K562 (cell line): ENCODE results near the gene PRDM15. TPM values are rescaled to one million over a fixed set of nuclear protein-coding genes. Genes with fewer than 3 reads are reported as not detected.

Experiments used
- EHMT2 ChIP-seq: fragments of 450-650 bp; IDR thresholded peaks from 2 replicates; pipeline ENCODE4 v1.6.1; 2018; ENCODE audit warnings: antibody characterized with exemption
- HLTF ChIP-seq: fragments of 450-650 bp; IDR thresholded peaks from 2 replicates; pipeline ENCODE4 v1.6.1; 2016
- JUNB ChIP-seq: fragments of 450-650 bp; formaldehyde crosslinking; conservative IDR thresholded peaks from 2 replicates; pipeline ENCODE4 v1.4.0; 2020; ENCODE audit warnings: mild to moderate bottlenecking
- RBM14 ChIP-seq: fragments of 200-400 bp; formaldehyde crosslinking; IDR thresholded peaks from 2 replicates; pipeline ENCODE4 v1.6.1; 2018; ENCODE audit warnings: low read depth, mild to moderate bottlenecking, low read length, moderate library complexity, borderline replicate concordance; ENCODE audit not compliant: insufficient read depth
- ZNF253 ChIP-seq: fragments of 250-450 bp; sonication (Bioruptor Pico); conservative IDR thresholded peaks from 2 replicates; pipeline ENCODE4 v1.6.1; 2021; ENCODE audit warnings: mild to moderate bottlenecking
- ZNF316 ChIP-seq: fragments of 450-650 bp; IDR thresholded peaks from 2 replicates; pipeline ENCODE4 v1.6.1; 2016
- polyA plus RNA-seq, 8 experiments: library from polyadenylated mRNA; depleted of rRNA in 4 of 8; stranded (reverse) in 5 of 8; unstranded in 3 of 8; fragments of >200 nt; fragmentation: Nextera tagmentation in 2 of 8; fragmentation: Illumina TruSeq in 1 of 8; extraction: Ambion mirVana in 2 of 8; extraction: Trizol in 1 of 8; gene quantifications; 2 replicates each; pipeline versions ENCODE4 v1.2.1 to v1.2.3, GENCODE V29; 2011 to 2014; ENCODE audit warnings: inconsistent platforms in 1 of 8, missing spikeins in 1 of 8
- total RNA-seq, 7 experiments: library from RNA; depleted of rRNA in 6 of 7; stranded (reverse); fragments of >200 nt in 6 of 7; fragmentation: Illumina TruSeq in 2 of 7; extraction: Trizol in 2 of 7; gene quantifications; 2 replicates each; pipeline versions ENCODE4 v1.2.1 to v1.2.3, GENCODE V29; 2011 to 2021; ENCODE audit warnings: low replicate concordance in 1 of 7
- TF ChIP-seq, protein P1 (sequence below): sonication (generic); formaldehyde crosslinking; IDR thresholded peaks from 2 replicates; pipeline ENCODE4 v1.8.1; 2023; ENCODE audit warnings: mild to moderate bottlenecking, missing genetic modification reagents
- TF ChIP-seq, protein P2 (sequence below): sonication (generic); formaldehyde crosslinking; IDR thresholded peaks from 2 replicates; pipeline ENCODE4 v1.8.0; 2022; ENCODE audit warnings: mild to moderate bottlenecking, missing genetic modification reagents
- TF ChIP-seq, protein P3 (sequence below): fragments of 250-450 bp; sonication (Bioruptor Pico); IDR thresholded peaks from 2 replicates; pipeline ENCODE4 v1.4.0; 2020; ENCODE audit warnings: mild to moderate bottlenecking, moderate library complexity, borderline replicate concordance
- TF ChIP-seq, protein P4 (sequence below): sonication (generic); formaldehyde crosslinking; IDR thresholded peaks from 2 replicates; pipeline ENCODE4 v1.8.1; 2022; ENCODE audit warnings: missing genetic modification reagents
- TF ChIP-seq, protein P5 (sequence below), 2 experiments: IDR thresholded peaks; 2 replicates each; pipeline ENCODE4 v1.6.1; 2012; ENCODE audit warnings: improper control_type of control experiment in 2 of 2, low read depth in 2 of 2, low read length in 2 of 2, borderline replicate concordance in 1 of 2
- TF ChIP-seq, protein P6 (sequence below): fragments of 450-650 bp; conservative IDR thresholded peaks from 2 replicates; pipeline ENCODE4 v1.6.1; 2016; ENCODE audit warnings: missing genetic modification characterization, low read depth, mild to moderate bottlenecking, missing compliant biosample characterization, moderate library complexity
- TF ChIP-seq, protein P7 (sequence below): fragments of 150-350 bp; IDR thresholded peaks from 2 replicates; pipeline ENCODE4 v1.6.1; 2014; ENCODE audit warnings: low read depth, mild to moderate bottlenecking, low read length, borderline replicate concordance

PRDM15 gene
- total and polyA plus RNA-seq, 9 of the 15 experiments (the other 6 are each of a cell fraction or from before 2014, with no cell fraction given) = 0.93 to 9.2 (median 6.2) TPM

DNA sequence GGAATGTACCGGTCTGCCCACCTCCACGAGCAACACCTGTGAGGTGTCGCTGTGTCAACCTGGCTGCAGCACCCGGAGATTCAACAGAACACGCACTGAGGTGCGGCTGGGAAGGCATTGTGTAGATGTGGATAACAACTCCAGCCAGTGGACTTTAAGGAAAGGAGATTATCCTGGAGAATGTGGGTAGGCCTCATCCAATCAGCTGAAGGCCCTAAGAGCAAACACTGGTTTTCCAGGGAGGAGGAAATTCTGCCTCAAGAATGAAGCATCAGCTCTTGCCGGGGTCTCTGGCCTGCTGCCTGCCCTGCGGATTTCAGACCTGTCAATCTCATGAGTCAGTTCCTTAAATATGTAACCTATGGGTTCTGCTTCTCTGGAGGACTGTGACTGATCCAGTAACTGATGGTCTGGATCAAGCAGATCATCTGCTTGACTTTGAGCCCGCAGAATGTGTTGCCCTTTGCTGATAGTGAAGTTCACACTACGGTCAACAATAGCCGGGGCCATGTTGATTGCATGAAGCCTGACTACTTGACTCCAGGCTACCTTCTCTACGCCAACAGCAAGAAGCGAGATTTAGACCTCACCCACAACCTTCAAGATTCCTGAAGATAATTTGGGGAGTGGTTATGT is 15.9 kb upstream of the PRDM15 start (continued):
- TF ChIP-seq, protein P1, sequence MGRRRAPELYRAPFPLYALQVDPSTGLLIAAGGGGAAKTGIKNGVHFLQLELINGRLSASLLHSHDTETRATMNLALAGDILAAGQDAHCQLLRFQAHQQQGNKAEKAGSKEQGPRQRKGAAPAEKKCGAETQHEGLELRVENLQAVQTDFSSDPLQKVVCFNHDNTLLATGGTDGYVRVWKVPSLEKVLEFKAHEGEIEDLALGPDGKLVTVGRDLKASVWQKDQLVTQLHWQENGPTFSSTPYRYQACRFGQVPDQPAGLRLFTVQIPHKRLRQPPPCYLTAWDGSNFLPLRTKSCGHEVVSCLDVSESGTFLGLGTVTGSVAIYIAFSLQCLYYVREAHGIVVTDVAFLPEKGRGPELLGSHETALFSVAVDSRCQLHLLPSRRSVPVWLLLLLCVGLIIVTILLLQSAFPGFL (CRISPR knock-in tag) = no peak
- no peak for TF ChIP-seq JUNB (CRISPR knock-in tag)
- TF ChIP-seq, protein P2, sequence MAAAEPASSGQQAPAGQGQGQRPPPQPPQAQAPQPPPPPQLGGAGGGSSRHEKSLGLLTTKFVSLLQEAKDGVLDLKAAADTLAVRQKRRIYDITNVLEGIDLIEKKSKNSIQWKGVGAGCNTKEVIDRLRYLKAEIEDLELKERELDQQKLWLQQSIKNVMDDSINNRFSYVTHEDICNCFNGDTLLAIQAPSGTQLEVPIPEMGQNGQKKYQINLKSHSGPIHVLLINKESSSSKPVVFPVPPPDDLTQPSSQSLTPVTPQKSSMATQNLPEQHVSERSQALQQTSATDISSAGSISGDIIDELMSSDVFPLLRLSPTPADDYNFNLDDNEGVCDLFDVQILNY (CRISPR knock-in tag) = no peak
- TF ChIP-seq HLTF = no peak
- no peak for TF ChIP-seq ZNF253 (CRISPR knock-in tag)
- TF ChIP-seq, protein P3, sequence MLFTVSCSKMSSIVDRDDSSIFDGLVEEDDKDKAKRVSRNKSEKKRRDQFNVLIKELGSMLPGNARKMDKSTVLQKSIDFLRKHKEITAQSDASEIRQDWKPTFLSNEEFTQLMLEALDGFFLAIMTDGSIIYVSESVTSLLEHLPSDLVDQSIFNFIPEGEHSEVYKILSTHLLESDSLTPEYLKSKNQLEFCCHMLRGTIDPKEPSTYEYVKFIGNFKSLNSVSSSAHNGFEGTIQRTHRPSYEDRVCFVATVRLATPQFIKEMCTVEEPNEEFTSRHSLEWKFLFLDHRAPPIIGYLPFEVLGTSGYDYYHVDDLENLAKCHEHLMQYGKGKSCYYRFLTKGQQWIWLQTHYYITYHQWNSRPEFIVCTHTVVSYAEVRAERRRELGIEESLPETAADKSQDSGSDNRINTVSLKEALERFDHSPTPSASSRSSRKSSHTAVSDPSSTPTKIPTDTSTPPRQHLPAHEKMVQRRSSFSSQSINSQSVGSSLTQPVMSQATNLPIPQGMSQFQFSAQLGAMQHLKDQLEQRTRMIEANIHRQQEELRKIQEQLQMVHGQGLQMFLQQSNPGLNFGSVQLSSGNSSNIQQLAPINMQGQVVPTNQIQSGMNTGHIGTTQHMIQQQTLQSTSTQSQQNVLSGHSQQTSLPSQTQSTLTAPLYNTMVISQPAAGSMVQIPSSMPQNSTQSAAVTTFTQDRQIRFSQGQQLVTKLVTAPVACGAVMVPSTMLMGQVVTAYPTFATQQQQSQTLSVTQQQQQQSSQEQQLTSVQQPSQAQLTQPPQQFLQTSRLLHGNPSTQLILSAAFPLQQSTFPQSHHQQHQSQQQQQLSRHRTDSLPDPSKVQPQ (CRISPR knock-in tag) = no peak
- TF ChIP-seq, protein P4, sequence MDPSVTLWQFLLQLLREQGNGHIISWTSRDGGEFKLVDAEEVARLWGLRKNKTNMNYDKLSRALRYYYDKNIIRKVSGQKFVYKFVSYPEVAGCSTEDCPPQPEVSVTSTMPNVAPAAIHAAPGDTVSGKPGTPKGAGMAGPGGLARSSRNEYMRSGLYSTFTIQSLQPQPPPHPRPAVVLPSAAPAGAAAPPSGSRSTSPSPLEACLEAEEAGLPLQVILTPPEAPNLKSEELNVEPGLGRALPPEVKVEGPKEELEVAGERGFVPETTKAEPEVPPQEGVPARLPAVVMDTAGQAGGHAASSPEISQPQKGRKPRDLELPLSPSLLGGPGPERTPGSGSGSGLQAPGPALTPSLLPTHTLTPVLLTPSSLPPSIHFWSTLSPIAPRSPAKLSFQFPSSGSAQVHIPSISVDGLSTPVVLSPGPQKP (CRISPR knock-in tag) = no peak
- TF ChIP-seq ZNF316 = no peak
- TF ChIP-seq, protein P5, sequence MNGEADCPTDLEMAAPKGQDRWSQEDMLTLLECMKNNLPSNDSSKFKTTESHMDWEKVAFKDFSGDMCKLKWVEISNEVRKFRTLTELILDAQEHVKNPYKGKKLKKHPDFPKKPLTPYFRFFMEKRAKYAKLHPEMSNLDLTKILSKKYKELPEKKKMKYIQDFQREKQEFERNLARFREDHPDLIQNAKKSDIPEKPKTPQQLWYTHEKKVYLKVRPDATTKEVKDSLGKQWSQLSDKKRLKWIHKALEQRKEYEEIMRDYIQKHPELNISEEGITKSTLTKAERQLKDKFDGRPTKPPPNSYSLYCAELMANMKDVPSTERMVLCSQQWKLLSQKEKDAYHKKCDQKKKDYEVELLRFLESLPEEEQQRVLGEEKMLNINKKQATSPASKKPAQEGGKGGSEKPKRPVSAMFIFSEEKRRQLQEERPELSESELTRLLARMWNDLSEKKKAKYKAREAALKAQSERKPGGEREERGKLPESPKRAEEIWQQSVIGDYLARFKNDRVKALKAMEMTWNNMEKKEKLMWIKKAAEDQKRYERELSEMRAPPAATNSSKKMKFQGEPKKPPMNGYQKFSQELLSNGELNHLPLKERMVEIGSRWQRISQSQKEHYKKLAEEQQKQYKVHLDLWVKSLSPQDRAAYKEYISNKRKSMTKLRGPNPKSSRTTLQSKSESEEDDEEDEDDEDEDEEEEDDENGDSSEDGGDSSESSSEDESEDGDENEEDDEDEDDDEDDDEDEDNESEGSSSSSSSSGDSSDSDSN (IDR thresholded peaks at IDR 0.05; ENCODE audit: borderline replicate concordance in 1 of 2, low read depth in 2 of 2, low read length in 2 of 2) = peak in 1 of 2 experiments; percentile 64; a peak in 1 of 4 replicates
- TF ChIP-seq, protein P6, sequence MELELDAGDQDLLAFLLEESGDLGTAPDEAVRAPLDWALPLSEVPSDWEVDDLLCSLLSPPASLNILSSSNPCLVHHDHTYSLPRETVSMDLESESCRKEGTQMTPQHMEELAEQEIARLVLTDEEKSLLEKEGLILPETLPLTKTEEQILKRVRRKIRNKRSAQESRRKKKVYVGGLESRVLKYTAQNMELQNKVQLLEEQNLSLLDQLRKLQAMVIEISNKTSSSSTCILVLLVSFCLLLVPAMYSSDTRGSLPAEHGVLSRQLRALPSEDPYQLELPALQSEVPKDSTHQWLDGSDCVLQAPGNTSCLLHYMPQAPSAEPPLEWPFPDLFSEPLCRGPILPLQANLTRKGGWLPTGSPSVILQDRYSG = no peak
- TF ChIP-seq RBM14 = no peak
- peak; percentile 92 for TF ChIP-seq EHMT2
- TF ChIP-seq, protein P7, sequence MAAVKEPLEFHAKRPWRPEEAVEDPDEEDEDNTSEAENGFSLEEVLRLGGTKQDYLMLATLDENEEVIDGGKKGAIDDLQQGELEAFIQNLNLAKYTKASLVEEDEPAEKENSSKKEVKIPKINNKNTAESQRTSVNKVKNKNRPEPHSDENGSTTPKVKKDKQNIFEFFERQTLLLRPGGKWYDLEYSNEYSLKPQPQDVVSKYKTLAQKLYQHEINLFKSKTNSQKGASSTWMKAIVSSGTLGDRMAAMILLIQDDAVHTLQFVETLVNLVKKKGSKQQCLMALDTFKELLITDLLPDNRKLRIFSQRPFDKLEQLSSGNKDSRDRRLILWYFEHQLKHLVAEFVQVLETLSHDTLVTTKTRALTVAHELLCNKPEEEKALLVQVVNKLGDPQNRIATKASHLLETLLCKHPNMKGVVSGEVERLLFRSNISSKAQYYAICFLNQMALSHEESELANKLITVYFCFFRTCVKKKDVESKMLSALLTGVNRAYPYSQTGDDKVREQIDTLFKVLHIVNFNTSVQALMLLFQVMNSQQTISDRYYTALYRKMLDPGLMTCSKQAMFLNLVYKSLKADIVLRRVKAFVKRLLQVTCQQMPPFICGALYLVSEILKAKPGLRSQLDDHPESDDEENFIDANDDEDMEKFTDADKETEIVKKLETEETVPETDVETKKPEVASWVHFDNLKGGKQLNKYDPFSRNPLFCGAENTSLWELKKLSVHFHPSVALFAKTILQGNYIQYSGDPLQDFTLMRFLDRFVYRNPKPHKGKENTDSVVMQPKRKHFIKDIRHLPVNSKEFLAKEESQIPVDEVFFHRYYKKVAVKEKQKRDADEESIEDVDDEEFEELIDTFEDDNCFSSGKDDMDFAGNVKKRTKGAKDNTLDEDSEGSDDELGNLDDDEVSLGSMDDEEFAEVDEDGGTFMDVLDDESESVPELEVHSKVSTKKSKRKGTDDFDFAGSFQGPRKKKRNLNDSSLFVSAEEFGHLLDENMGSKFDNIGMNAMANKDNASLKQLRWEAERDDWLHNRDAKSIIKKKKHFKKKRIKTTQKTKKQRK = no peak
